Effector CD4-positive, alpha-beta T cell (primary cell): ENCODE measurements around the gene SLC39A11.
"Not testable (repeated sequence)": the region's sequence is repeated elsewhere in the genome, so short reads cannot be mapped to it uniquely, and the experiment has no call there.

Experiments used
- DNase-seq: peaks from one replicate; pipeline ENCODE4 v3.0.0-alpha.2; 2020

The SLC39A11 gene

DNA sequence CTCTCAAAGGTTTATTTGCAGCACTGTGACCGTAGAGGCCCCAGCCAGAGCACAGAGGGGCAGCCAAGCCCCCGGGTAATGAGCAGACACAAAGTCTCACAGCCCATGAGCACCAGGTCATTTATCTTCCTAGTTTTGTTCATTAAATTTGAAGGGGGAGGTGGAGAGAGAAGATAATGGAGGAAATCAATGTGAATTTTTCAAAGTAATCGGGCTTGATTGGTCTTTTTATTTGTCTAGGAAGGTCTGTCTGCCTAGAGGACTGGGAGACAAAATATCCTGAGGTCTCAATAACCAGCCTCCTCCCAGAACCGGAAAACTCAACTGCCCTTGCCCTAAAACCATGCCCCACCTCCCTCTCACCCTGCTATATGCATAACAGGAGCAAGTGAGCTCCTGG is 189.0 kb downstream of the SLC39A11 start:
- DNase-seq = no peak

DNA sequence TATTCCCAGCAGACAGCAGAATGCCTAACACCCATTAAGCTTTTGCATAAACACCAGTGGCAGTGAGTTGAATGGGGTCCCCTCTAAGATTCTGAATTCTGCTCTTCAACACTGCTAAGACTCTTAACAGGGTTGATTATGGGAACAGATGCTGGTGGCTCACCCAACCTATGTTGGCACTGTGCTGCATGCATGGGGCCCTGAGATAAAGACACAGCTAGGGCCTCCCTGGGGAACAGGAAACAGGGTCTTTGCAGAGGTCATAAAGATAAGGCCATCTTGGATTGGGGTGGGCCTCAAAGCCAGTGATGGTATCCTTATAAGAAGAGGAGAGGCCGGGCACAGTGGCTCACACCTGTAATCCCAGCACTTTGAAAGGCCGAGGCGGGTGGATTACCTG is 190.8 kb downstream of the SLC39A11 start:
- no peak for DNase-seq

DNA sequence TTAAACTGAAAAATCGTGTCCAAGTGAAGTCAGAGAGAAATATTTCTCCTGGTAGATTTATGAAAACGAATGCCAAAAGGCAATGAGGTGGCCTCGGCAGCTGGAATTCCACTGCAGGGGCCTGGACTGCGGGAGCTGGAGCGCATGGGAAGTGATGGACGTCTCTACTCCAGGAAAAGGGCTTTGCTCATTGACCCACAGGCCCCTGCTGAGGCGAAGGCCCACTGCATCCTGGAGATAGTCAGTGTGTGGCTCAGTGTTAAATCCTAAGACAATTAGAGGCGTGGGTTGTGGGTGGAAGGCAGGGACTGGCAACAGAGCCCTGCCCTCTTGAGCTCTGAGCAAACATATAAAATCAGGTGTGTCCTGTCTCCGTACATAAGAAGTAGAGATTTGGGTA is 191.4 kb downstream of the SLC39A11 start:
- no peak for DNase-seq

DNA sequence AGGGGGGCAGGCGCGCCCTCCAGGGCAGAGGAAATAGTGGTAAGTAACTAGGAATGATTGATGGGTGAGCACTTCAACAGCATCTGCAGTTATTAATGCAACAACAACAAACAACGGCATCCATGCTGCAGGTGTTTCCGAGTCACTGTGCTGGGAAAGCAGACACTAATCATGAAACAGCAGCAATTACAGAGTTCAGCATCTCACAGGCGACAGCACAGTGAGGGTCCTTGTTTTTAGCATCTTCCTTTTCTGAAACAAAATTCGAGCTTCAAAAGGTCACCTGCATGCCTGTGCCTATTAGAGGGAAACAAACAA is 191.9 kb downstream of the SLC39A11 start:
- DNase-seq = no peak

DNA sequence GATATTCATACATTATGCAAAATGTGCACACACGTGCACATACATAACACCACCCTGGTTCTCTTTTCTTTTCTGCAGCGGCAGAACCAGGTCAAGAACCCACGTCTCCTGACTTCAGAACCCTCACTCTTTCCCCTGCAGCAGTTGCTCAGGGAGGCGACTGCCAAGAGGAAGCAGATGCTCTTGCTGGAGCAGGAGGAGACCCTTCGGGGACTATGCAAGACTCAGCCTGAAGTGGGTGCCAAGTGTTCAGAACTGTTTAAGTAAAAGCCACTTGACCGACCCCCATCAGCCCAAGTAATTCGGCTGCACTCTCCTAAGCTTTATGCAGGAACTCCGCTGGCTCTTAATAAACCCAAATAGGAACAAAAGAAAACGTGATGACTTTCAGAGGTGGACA is 193.8 kb downstream of the SLC39A11 start:
- DNase-seq = no peak

DNA sequence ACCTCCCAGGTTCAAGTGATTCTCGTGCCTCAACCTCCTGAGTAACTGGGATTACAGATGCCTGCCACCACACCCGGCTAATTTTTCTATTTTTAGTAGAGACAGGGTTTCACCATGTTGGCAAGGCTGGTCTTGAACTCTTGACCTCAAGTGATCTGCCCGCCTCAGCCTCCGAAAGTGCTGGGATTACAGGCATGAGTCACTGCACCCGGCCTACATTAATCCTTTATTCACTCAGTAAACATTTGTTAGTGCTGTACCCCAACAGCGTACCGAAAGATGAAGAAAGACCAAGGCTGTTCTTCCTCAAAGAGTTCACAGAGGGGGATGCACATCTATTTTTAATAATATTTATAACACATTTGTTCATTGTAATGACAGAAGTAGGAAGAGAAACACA is 196.2 kb downstream of the SLC39A11 start:
- not testable (repeated sequence) for DNase-seq

DNA sequence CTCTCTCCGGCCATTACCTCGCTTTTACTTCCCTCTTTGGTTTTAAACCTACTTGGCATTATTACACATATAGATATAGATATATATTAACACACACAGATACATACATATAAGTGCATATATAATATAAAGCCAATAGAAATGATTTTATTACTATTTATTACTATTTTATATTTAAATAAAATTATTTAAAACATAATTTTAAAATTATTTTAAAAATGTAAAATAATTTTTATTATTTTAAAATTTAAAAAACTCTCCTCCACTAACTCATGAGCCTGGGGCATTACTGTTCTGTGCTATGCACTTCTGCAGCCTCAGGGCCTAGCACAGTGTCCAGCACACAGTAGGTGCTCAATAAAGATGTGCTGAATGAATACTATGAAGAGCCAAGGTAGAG is 200.9 kb downstream of the SLC39A11 start:
- DNase-seq = no peak

DNA sequence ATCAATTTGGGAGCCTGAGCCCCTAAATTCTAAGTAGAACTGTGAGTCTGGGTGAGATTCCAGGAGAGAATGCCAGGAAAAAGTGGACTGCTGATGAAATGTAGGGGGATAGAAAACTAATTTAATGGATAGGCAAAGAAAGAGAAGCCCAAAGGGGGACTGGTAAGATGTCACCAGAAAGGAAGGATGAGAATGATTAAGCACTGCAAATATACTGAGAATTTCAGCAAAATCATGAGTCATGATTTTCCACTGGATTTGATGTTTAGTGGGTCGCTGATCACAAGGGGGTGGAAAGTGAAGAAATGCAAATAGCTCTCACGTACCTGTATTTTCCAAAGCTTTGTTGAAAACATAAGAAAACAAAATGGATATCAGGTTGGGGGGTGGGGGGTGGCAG is 201.8 kb downstream of the SLC39A11 start:
- no peak for DNase-seq

DNA sequence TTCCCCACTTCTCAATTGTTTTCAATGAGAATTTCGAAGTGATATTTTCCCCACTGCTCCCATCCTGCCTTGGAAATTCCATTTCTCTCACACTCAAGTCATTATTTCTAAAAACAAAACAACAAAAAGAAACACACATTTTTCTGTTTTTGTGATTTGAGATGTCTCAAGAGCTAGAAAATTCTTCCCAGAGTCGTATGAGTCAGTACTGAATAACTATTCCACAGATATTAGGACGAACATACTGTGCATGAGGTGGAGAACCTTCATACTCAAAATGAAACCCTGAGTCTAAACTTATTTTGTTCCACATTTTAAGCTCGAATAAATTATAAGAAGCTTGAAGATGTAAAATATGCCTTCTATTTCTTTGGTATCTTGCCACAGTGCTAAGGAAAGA is 204.6 kb downstream of the SLC39A11 start:
- DNase-seq = no peak

DNA sequence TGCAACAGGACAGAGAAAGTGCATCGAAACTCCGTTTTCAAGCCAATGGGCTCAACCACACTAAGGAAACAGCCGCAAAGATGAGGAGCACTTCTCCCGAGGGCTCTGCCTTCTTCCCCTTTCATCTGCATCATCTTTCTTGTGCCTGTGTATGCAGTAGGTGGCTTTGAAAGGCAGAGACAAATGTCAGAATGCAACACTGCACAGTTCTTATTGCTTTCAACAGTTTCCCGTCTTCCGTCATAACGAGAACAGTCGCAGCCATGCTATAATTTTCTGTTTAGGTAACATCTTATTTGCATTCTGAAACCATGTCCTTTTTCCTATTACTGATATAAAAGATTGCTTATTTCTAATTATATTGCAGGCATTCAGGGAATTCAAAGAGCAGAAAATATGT is 205.2 kb downstream of the SLC39A11 start:
- no peak for DNase-seq

DNA sequence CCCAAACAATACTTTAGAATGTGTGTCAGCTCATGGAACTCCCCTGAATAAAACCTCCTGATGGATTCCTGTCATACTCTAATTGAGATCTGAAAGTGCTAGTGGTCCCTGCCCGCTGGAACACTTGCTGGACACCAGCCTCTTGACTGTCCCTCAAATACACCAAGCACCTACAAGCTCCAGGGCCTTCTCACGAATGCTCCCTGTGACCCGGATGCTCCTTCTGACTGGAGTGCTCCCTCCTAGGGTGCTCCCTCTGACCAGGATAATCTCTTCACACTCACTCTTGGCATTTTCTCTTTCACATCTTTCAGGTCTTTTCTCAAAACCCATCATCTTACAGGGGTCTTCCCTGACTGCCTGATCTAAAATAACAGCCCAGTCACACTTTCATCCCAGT is 205.9 kb downstream of the SLC39A11 start:
- no peak for DNase-seq

DNA sequence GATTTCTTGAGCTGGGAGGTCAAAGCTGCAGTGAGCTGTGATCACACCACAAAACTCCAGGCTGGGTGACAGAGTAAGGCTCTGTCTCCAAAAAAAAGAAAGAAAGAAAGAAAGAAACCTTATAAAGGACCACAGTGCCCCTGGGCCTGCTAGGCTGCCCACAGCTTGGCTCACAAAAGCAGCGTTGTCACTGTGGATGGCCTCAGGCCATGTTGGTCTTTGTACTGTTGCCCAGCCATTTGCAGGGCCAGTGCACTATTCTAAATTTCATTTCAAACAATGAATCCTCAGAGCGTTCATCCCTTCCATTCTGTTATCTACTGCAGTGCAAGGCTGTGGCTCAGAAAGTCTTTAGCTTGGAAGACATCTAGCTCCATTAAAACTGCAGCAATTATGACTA is 208.4 kb downstream of the SLC39A11 start:
- DNase-seq = no peak

DNA sequence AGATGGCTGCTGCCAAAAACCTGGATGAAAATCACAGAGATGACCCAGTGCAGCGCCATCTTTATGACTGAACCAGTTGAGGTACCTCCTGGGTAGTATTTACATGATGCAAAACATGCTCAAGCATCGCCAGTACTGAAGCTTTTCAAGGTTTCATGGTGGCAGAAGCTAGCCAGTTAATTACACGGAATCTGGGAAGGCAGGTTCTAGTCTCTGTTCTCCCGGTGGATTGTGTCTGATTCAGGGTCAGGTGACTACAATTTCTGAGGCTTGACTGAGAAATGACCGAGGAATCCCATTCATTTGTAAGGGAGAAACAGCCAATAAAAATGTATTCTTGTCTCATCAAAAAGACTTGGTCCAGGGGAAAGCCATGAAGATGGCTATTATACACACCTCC is 209.1 kb downstream of the SLC39A11 start:
- DNase-seq = no peak

DNA sequence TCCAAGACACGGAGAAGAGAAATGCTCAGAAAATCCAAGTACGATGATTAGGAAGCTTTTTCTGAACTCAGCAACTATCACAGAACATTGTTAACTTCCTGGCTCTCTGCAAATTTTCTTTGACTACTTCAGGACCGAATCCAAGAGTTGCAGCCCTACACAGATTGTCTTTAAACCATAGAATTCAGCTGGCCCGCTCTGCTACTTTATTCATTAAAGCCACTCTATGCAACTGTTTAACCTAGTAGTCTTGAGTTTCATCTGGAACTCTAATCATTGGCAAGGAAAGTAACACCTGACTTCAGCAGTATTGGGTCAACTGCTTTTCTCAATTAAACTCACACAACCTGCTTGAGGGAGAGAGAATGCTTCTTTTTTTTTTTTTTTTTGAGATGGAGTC is 210.1 kb downstream of the SLC39A11 start:
- DNase-seq = no peak

DNA sequence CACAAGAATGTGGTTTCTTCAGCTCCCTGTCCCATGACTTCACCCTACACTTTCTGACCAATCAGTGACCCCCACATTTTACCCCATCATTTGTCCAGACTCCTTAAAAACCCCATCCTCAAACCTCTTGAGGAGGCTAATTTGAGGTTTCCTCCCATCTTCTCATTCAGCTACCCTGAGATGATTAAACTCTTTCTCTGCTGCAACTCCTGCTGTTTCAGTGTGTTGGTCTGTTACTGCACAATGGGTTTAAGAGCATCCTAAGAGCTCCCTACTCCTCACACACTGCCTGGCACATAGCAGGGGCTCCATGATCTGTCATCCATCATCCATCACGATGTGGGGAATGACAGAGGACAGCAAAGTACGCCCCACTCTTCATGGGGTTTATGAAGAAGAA is 212.6 kb downstream of the SLC39A11 start:
- DNase-seq = no peak

DNA sequence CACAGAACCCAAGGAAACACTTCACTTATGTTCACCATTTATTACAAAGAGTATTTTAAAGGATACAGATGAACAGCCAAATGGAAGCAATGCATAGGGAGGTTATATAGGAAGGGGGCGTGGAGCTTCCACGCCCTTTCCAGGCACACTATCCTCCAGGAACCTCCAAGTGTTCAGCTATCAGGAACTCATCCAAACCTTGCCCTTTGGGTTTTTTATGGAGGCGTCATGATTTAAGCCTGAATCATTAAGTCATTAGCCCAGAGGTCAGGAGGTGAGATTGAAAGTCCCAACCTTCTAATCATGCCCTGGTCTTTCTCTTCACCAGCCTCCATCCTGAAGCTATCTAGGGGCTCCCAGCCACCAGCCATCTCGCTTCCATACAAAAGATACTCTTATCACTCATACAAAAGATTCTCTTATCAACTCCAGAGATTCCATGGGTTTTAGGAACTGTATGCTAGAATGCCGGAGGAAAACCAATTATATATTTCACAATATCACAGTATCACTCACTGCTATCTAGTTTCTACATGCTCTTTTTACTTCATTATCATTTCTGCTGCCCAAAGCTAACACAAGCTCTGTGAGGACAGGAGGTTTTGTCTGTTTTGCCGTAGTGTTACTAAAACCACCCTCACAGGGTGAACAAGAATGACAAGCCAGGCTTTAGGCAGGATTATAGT is 213.4 kb downstream of the SLC39A11 start:
- no peak for DNase-seq

DNA sequence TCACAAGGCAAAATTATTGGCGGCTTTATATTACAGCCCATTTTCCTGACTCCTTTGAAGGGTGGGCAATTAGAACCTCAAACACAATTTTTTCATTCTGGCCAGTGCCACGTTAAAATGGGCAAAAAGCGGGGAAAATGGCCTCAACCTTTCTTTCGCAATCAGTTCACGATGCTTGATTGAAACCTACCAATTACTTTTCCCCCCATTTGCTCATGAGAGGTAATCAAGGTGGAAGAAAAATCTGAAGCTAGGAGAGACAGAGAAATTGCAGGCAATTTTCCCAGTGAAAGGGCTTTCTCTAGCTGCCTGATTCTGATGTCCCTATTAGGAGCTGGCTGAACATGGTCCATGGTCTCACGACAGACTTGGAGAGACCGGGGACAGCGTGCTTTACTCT is 215.1 kb downstream of the SLC39A11 start:
- DNase-seq = no peak

DNA sequence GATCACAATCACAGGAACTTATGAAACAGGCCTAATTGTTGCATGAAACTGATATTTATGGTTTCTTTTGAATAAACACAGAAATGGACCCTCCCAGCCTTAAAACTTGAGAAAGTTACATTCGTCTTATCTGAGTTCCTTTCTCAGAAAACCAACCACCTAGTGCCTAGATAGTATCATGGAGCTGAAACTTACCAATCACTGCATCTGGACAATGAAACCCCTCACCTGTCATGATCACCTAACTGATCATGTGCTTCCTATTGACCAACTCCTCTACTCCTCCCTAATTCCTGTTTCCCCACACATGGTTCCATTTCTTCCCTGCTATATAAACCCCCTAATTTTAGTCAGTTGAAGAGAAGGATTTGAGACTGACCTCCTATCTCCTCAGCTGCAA is 216.1 kb downstream of the SLC39A11 start:
- no peak for DNase-seq

DNA sequence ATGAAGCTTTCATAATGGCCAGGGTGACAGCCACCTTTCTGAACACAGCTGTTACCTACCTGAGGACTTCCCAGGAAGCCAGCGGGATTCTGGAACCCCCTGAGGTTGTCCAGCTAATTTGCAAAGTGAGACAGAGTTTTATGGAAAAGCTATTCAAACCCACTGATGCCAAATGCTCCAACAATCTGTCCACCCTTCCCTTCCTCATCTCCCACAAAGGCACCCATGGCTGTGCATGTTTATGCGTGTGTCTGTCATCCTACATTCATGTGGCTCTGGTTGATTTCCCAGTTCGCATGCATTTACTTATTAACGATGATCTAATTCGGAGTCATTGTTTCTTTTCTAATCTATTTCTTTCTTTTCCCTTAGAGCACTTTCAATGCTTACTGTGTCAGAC is 217.1 kb downstream of the SLC39A11 start:
- no peak for DNase-seq

DNA sequence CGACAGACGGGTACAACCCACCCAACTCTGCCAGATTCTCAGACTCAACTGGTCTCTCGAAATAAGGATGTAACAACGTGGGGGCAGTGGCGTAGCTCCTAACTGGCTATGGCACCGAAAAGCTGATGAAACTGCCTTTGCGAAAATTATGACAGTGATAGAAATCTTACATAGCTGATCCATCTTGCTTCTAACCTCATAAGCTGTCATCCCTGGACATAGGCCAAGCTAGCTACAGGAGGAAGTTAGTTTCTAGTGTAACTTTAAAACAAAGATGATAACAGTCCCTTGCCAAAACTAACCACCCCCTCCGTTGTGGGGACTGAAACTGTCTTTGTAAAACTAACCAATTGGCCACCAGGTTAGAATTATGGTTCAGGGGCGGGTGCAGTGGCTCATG is 220.1 kb downstream of the SLC39A11 start:
- no peak for DNase-seq

DNA sequence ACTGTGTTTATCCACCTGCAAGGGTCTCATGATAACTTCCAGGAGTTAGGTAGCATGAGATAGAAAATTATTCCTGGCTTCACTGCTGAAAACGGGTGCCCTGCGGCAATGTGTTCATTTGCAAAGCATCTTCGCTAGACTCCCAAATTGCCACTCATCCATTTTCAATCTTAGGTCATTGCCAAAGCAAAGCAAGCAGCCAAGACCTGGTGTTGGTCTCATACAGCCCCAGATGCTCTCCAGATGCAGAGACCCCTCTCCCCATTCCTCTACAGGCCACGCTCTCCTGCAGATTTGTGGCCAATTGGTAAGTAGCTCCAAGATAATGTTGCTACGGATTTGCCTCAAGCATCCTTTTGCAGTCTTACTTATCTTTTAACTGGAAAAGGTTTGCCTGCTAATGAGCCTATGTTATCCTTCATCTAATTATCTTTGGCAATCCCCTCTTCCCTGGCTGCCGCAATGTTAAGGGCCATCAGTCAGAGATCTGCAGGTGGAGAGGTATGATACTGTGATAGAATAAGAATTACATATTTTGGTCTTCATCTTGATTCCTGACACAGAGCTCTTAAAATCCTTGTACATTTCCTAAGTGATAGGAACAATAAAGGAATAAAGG is 222.0 kb downstream of the SLC39A11 start:
- no peak for DNase-seq

DNA sequence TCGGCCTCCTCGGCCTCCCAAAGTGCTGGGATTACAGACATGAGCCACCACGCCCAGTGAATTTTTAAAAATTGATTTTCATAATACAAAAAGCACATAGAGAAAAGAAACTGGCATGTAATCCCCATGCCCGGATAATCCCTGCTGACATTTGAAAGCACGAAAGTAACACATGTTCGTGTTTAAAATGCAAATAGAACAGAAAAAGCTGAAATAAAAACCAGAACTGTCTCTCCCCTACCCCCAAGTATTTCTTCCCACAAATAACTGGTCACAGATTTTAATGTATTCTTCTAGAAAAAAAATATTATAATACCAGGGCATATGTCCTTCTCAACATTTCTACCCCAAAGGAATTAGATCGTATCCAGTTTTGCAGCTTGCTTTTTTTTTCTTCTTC is 222.9 kb downstream of the SLC39A11 start:
- no peak for DNase-seq

DNA sequence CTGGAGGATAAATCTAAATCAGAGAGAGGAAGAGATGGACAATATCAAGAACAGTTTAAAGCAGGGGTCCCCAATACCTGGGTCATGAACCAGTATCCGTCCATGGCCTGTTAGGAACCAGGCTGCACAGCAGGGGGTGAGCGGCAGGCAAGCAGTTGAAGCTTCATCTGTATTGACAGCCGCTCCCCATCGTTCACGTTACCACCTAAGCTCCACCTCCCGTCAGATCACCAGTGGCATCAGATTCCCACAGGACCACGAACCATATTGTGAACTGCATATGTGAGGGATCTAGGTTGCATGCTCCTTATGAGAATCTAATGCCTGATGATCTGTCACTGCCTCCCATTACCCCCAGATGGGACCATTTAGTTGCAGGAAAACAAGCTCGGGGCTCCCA is 226.5 kb downstream of the SLC39A11 start:
- no peak for DNase-seq

DNA sequence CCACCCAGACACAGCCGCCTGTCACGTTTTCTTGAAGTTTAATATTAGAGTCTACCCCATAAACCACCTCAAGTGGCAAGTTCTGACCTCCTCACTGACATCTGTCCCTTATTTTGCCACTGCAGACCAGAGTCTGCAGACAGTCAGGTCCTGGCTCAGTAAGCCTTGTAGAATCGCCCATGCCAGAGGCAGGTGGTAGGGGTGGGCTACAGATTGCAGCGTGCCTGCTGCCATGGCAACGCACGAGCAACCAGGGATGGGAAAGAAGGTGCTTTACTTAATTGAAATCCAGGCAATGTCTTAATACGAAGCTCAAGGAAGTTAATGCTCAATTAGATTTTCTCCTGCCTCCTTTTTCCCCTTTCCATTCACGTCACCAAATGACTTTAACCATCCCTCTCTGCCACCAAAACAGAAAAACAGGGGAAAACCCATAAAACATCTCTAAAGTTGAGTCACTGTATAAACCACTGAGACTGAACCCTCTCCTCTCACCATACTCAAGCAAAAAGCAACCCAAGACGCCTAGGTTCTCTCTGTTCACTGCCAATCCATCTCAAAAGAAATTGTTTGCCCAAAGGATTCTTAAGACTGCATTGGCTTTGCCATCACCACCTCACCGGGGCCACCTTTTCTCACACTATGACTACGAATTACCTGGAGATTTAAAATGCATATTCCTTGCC is 228.8 kb downstream of the SLC39A11 start:
- DNase-seq = no peak
